Body of pancreas (tissue), 4 donors: ENCODE data around the gene ZNF276.

Experiments used
- POLR2A ChIP-seq, 3 donors: fragments of 450-650 bp; IDR thresholded peaks; one replicate each; pipeline ENCODE4 v1.6.1; 2016; ENCODE audit warnings: antibody characterized with exemption in 3 of 3, mild to moderate bottlenecking in 2 of 3
- TF ChIP-seq, protein P1 (sequence below), 7 experiments: fragments of 450-650 bp in 4 of 7; fragments of 200-600 bp in 3 of 7; sonication (generic) in 3 of 7; IDR thresholded peaks; one replicate each; pipeline ENCODE4 v1.5.1; 2016 to 2019; ENCODE audit warnings: antibody characterized with exemption in 7 of 7

DNA sequence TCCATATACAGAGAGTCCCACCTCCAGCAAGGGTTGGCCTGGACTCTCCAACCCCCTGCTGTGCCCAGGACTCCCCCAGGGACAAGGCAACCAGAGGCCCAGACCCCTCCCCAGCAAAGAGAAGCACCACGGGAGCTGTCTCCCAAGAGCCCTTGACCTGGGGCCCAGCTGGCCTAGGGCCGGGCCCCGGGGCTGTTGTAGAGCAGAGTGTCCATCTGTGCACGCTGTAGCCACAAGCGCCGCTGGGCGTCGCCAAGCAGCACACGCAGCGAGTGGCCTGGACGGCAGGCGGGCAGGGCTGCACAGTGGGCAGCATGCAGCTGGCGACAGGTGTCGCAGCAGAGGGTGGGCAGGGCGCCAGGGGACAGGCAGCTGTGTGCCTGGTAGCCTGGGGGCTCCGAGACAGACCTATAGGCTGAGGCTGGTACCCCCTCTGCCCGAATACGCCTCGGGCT is 24.1 kb upstream of the ZNF276 start:
- TF ChIP-seq, protein P1, sequence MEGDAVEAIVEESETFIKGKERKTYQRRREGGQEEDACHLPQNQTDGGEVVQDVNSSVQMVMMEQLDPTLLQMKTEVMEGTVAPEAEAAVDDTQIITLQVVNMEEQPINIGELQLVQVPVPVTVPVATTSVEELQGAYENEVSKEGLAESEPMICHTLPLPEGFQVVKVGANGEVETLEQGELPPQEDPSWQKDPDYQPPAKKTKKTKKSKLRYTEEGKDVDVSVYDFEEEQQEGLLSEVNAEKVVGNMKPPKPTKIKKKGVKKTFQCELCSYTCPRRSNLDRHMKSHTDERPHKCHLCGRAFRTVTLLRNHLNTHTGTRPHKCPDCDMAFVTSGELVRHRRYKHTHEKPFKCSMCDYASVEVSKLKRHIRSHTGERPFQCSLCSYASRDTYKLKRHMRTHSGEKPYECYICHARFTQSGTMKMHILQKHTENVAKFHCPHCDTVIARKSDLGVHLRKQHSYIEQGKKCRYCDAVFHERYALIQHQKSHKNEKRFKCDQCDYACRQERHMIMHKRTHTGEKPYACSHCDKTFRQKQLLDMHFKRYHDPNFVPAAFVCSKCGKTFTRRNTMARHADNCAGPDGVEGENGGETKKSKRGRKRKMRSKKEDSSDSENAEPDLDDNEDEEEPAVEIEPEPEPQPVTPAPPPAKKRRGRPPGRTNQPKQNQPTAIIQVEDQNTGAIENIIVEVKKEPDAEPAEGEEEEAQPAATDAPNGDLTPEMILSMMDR (IDR thresholded peaks at IDR 0.05): no peak
- TF ChIP-seq POLR2A (IDR thresholded peaks at IDR 0.05): no peak
